ENCODE data around the gene AP4S1.

DNA sequence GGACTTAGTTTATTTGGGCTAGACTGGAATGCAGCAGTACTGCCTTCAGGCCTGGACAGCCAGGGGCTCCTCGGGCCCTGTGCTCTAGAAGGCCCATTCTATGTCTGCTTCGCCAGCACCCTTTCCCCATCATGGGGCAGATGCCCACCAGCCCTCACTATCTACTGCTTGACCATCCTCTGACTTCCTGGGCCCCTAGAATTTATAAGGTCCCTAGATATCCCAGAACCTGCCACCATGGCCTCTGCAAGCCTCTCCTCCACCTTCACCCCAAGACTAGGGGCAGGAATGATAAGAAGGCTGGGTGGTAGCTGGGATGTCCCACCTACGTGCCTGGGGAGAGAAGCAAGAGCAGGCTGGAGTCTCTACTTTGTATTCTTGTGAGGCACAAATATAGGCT is 59.6 kb downstream of the AP4S1 start:
- no peak for TF ChIP-seq POLR2A (IDR thresholded peaks at IDR 0.05)
- TF ChIP-seq, protein P1, sequence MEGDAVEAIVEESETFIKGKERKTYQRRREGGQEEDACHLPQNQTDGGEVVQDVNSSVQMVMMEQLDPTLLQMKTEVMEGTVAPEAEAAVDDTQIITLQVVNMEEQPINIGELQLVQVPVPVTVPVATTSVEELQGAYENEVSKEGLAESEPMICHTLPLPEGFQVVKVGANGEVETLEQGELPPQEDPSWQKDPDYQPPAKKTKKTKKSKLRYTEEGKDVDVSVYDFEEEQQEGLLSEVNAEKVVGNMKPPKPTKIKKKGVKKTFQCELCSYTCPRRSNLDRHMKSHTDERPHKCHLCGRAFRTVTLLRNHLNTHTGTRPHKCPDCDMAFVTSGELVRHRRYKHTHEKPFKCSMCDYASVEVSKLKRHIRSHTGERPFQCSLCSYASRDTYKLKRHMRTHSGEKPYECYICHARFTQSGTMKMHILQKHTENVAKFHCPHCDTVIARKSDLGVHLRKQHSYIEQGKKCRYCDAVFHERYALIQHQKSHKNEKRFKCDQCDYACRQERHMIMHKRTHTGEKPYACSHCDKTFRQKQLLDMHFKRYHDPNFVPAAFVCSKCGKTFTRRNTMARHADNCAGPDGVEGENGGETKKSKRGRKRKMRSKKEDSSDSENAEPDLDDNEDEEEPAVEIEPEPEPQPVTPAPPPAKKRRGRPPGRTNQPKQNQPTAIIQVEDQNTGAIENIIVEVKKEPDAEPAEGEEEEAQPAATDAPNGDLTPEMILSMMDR (IDR thresholded peaks at IDR 0.05), result no peak
